ENCODE data around the gene GRM1.

The GRM1 gene

DNA sequence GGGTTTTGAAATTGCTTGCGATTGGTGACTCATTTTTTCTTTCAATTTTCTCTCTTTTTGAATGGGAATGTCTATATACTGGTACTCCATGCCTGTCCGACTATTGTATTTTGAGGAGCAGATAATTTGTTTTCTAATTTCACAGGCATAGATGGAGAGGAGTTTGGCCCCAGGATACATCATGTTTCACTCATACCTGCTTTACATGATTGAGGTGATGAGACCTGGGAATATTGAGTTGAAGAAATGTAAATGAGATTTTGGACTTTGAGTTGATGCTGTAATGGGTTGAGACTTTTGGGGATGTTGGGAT lies 261.7 kb downstream of the GRM1 start:
- DNase-seq (ENCODE audit: insufficient read length, low spot score) (no peak), FAIRE-seq (no peak)
- TF ChIP-seq, protein P1, sequence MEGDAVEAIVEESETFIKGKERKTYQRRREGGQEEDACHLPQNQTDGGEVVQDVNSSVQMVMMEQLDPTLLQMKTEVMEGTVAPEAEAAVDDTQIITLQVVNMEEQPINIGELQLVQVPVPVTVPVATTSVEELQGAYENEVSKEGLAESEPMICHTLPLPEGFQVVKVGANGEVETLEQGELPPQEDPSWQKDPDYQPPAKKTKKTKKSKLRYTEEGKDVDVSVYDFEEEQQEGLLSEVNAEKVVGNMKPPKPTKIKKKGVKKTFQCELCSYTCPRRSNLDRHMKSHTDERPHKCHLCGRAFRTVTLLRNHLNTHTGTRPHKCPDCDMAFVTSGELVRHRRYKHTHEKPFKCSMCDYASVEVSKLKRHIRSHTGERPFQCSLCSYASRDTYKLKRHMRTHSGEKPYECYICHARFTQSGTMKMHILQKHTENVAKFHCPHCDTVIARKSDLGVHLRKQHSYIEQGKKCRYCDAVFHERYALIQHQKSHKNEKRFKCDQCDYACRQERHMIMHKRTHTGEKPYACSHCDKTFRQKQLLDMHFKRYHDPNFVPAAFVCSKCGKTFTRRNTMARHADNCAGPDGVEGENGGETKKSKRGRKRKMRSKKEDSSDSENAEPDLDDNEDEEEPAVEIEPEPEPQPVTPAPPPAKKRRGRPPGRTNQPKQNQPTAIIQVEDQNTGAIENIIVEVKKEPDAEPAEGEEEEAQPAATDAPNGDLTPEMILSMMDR (IDR thresholded peaks at IDR 0.05; ENCODE audit: insufficient read depth, missing control alignments) = no peak

- TF ChIP-seq, protein P1 (IDR thresholded peaks at IDR 0.05; ENCODE audit: insufficient read depth, missing control alignments) = no peak
- DNase-seq (ENCODE audit: insufficient read length, low spot score) = no peak
These were observed 263.6 kb downstream of the GRM1 start for GRCh38 chr6:146292506-146292905.

GRCh38 chr6:146295695-146296094 lies 266.8 kb downstream of the GRM1 start:
- TF ChIP-seq, protein P1 (IDR thresholded peaks at IDR 0.05; ENCODE audit: insufficient read depth, missing control alignments) = no peak
- DNase-seq (ENCODE audit: insufficient read length, low spot score) (no peak), FAIRE-seq (no peak)

More at GRCh38 chr6:146292506-146292905, 263.6 kb downstream of the GRM1 start:
- no peak for FAIRE-seq

DNA sequence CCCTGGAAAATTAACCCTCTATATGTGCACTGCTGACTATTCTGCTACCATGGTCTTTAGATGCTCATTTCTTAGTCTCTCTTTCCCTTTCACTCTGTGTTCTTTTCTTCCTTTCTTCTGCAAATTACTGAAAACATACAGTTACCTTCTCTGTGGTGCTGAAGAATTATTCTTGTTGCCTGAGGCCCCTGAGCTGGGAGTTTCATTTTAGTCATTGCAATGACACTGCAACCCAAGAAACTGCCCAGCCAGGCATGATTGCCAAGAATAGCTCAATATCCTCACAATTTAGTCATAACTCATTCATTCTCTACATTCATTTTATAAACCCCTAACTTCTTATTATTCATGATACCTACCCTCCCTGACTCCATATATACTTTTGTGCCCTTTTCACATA lies 269.0 kb downstream of the GRM1 start:
- no peak for DNase-seq (ENCODE audit: insufficient read length, low spot score)
- no peak for FAIRE-seq
- TF ChIP-seq, protein P1 (IDR thresholded peaks at IDR 0.05; ENCODE audit: insufficient read depth, missing control alignments) = no peak

GRCh38 chr6:146300521-146300920 lies 271.7 kb downstream of the GRM1 start:
- TF ChIP-seq, protein P1 (IDR thresholded peaks at IDR 0.05; ENCODE audit: insufficient read depth, missing control alignments) = no peak
- FAIRE-seq = no peak
- DNase-seq (ENCODE audit: insufficient read length, low spot score) = no peak

DNA sequence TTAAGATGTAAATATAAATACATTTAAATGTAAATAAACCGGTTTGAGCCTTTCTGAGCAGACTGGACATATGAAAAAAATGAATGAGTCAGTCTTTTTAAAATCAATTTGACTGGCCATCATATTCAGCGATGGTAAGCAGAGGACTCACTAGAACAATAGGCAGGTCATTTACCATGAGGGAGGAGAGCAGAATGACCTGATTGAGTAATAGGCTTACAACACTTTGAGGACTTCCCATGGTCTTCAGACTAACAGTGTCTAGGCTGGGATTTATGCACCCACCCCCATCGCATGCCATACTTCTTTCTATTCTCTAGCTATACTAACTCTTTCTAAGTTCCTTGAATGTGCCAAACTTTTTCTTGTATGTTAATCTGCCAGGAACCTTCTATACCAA lies 272.9 kb downstream of the GRM1 start:
- TF ChIP-seq, protein P1 (IDR thresholded peaks at IDR 0.05; ENCODE audit: insufficient read depth, missing control alignments) = no peak
- no peak for FAIRE-seq
- no peak for DNase-seq (ENCODE audit: insufficient read length, low spot score)

- TF ChIP-seq, protein P1 (IDR thresholded peaks at IDR 0.05; ENCODE audit: insufficient read depth, missing control alignments) = no peak
- FAIRE-seq = no peak
- no peak for DNase-seq (ENCODE audit: insufficient read length, low spot score)
These were observed 274.1 kb downstream of the GRM1 start for GRCh38 chr6:146302994-146303393.

Measured in D721Med (cell line).